BJ (cell line): Measurements from ENCODE around the gene DIO3. TPM values are rescaled to one million over a fixed set of nuclear protein-coding genes. Genes with fewer than 3 reads are reported as not detected.

Experiments used
- CTCF ChIA-PET: fragments of 350-600 bp; formaldehyde crosslinking; extraction: SDS; loops from one replicate; lab custom pipeline; 2021; ENCODE audit warnings: antibody characterized with exemption, inconsistent platforms; lab: Yijun Ruan, JAX
- POLR2A ChIA-PET: fragments of 300-600 bp; sonication (Branson Sonifier 250); formaldehyde crosslinking; extraction: SDS; loops from one replicate; lab custom pipeline; 2021; ENCODE audit warnings: antibody characterized with exemption; lab: Charles Lee
- DNase-seq: peaks from one replicate; pipeline ENCODE4 v3.0.0-alpha.2; 2011; ENCODE audit warnings: low read depth
- H3K27me3 ChIP-seq: 2 replicates; pipeline ENCODE4 v1.6.0; 2011; ENCODE audit warnings: low read length; ENCODE audit not compliant: control insufficient read depth, insufficient read depth
- H3K36me3 ChIP-seq: 2 replicates; pipeline ENCODE4 v1.5.1; 2011; ENCODE audit warnings: low read length; ENCODE audit not compliant: control insufficient read depth, insufficient read depth
- H3K4me3 ChIP-seq: 2 replicates; pipeline ENCODE4 v1.5.1; 2011; ENCODE audit warnings: low read depth, mild to moderate bottlenecking, control low read depth, low read length
- polyA plus RNA-seq: library from polyadenylated mRNA; depleted of rRNA; stranded (reverse); fragments of >200 nt; gene quantifications from 2 replicates; pipeline ENCODE4 v1.2.3, GENCODE V29; 2011
- TF ChIP-seq, protein P1 (sequence below): IDR thresholded peaks from 2 replicates; pipeline ENCODE4 v1.5.1; 2011; ENCODE audit warnings: low read depth, mild to moderate bottlenecking, control low read depth, inconsistent platforms, low read length, moderate library complexity; ENCODE audit not compliant: insufficient read depth

DIO3 gene
- polyA plus RNA-seq, 1 experiment, result not detected

DNA sequence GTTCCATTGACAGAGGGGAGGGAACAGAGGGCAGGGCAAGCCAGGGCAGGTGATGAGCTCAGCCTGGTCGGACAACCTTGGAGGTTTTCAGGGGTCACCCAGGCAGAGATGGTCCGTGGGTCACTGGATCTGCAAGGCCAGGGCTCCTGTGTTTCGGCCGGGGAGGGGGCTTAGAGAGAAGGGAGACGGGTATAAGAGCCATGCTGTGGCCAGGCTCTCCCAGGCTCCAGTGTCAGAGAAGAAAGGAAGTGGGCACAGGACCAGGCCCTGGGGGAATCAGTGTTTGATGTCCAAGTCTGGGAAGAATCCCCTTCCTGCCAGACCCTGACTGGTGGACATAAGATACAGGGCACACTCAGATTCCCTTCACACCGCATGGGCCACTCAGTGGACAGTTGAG lies 36.9 kb downstream of the DIO3 start:
- ChIA-PET POLR2A (no interaction called here), CTCF (interaction anchor here (1.5 kb wide), 1 partner anchor 14 kb away, joined by 4 read pairs; no protein-coding TSS in a partner anchor)
- TF ChIP-seq, protein P1, sequence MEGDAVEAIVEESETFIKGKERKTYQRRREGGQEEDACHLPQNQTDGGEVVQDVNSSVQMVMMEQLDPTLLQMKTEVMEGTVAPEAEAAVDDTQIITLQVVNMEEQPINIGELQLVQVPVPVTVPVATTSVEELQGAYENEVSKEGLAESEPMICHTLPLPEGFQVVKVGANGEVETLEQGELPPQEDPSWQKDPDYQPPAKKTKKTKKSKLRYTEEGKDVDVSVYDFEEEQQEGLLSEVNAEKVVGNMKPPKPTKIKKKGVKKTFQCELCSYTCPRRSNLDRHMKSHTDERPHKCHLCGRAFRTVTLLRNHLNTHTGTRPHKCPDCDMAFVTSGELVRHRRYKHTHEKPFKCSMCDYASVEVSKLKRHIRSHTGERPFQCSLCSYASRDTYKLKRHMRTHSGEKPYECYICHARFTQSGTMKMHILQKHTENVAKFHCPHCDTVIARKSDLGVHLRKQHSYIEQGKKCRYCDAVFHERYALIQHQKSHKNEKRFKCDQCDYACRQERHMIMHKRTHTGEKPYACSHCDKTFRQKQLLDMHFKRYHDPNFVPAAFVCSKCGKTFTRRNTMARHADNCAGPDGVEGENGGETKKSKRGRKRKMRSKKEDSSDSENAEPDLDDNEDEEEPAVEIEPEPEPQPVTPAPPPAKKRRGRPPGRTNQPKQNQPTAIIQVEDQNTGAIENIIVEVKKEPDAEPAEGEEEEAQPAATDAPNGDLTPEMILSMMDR, result no peak
- H3K36me3 ChIP-seq, result no peaks in the 10 kb centered on the region
- DNase-seq, result no peak
- H3K27me3 ChIP-seq, result no peaks in the 10 kb centered on the region
- H3K4me3 ChIP-seq, result no peak overlapping the region

GRCh38 chr14:101598571-101599233 lies 37.4 kb downstream of the DIO3 start:
- ChIA-PET POLR2A (no interaction called here), CTCF (interaction anchor here (1.5 kb wide), 1 partner anchor 15 kb away, joined by 4 read pairs; no protein-coding TSS in a partner anchor)
- TF ChIP-seq, protein P1, result no peak
- Histone ChIP-seq H3K36me3 (no peaks in the 10 kb centered on the region), H3K4me3 (no peak overlapping the region), H3K27me3 (no peaks in the 10 kb centered on the region)
- no peak for DNase-seq

- ChIA-PET POLR2A (no interaction called here), CTCF (interaction anchor here (1.5 kb wide), 1 partner anchor 15 kb away, joined by 4 read pairs; no protein-coding TSS in a partner anchor)
- no peak overlapping the region for H3K4me3 ChIP-seq
- no peak for DNase-seq
- TF ChIP-seq, protein P1, result no peak
- no peaks in the 10 kb centered on the region for H3K27me3 ChIP-seq
- H3K36me3 ChIP-seq, result no peaks in the 10 kb centered on the region
Observed at GRCh38 chr14:101599234-101599885, 38.1 kb downstream of the DIO3 start.

DNA sequence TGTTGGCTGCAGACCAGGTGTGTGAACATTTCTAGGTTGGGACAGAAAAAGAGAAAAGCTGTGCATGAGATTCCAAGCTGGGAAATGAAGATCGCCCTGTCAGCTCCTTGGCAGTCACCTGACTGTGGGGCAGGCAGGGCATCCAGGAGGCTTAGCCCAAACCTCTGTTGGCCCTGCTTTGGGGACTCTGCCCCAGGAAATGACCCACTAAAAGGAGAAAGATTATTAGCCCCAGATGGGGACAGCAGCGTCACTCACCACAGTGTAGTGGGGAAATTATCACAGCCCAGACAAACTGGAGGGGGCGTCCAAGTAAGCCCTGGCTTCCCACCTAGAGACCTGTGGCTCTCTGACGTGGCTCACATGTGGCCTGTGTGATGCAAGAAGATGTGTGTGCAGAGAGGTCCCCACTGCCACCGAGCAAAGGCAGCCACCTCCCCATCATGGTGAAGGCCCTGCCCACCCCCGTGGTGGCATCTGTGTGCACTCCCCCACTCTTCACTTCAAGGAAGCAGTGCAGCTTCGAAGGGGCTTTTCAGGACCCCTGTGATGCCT lies 39.1 kb downstream of the DIO3 start:
- Histone ChIP-seq H3K36me3 (no peaks in the 10 kb centered on the region), H3K4me3 (no peak overlapping the region), H3K27me3 (no peaks in the 10 kb centered on the region)
- CTCF ChIA-PET, result no interaction called here
- TF ChIP-seq, protein P1, result no peak
- POLR2A ChIA-PET, result no interaction called here
- DNase-seq, result no peak

GRCh38 chr14:101600891-101601605 lies 39.8 kb downstream of the DIO3 start:
- Histone ChIP-seq H3K36me3 (no peaks in the 10 kb centered on the region), H3K27me3 (no peaks in the 10 kb centered on the region), H3K4me3 (no peak overlapping the region)
- ChIA-PET CTCF (no interaction called here), POLR2A (no interaction called here)
- DNase-seq, result no peak
- TF ChIP-seq, protein P1, result no peak
